HG02870 (cell line): Measurements from ENCODE around the gene EIF2S3.

Experiments used
- ATAC-seq: cut with Tn5 transposase; IDR thresholded peaks from one replicate; pipeline ENCODE4 v1.9.1; 2021; ENCODE audit warnings: mild to moderate bottlenecking, moderate library complexity; ENCODE audit not compliant: unreplicated experiment

The EIF2S3 gene

GRCh38 chrX:24125028-24125612, 70.4 kb downstream of the EIF2S3 start:
- ATAC-seq = no peak
